GM21423 (cell line): Measurements from ENCODE around the gene NACC2.

Experiments used
- ATAC-seq: cut with Tn5 transposase; IDR thresholded peaks from one replicate; pipeline ENCODE4 v1.9.1; 2021; ENCODE audit warnings: mild to moderate bottlenecking, moderate library complexity; ENCODE audit not compliant: unreplicated experiment

Gene NACC2

DNA sequence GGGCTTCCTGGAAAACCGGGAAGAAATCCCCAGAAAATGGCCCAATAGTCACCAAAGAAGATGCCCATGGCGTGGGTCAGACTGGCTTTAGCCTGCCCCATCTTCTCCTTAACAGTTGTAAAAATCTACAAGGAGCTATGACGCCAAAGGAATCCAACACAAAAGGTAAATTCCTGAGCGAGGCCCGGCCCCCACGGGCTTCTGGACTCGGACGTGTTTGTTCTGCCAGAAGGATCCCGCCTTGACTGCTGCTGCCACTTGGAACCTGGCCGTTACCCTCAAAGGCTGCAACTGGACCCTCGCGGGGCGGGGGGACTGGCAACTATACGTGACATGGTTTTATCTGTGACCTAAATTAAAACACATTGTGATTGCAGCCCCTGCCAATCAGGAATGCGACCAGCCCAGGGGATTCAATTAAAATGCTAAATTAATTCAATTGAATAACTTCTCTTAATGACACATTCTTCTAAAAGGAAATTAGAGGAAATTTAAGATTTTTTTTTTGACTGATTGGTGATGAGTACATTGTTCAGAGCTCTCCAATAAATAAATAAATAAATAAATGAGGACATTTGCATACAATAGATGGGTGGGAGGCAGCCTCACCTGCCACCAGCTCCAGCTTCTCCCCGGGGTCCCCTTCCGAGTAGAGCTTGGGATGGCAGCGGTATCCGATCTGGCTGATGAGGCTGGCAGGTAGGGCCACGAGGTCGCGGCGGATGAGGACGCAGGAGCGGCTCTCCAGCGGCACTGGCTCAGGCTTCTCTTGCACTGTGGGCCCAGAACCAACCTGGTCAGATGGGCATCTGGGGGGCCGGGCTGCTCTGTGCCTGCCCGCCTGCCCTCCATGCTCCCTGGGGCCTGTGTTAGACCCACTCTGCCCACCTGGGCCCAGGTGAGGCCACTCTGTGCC, 79.2 kb downstream of the NACC2 start:
- ATAC-seq: no peak

DNA sequence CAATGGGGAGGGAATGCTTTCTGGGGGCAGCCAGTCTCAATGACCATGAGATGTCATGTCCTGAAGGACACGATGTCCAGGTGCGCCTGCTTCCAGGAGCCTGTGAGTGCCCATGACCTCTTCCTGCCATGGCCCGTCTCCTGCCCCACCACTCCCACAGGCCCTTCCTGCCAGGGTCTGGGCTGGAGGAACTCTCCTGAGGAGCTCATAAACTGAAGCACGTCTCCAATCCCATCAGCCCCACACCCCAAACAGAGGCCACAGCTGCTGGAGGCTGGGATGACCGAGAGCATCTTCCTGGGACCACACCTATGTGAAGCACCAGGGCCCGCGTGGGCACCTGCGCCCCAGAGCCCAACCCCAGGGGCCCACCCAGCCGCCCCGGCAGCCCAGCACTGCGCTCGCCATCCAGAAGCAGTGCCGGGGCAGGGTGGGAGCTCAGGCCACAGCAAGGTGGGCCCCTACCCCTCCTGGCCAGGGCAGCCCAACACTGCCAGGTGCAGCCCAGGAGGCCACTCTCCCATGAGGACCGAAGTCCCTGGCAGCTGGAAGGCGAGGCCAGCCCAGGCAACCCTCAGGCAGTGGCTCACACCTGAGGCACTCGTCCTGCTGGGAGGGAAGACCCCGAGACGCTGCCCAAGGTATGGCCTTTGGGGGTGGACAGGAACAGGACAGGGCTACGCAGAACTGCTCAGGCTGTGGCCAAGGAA, 80.0 kb downstream of the NACC2 start:
- ATAC-seq: no peak

DNA sequence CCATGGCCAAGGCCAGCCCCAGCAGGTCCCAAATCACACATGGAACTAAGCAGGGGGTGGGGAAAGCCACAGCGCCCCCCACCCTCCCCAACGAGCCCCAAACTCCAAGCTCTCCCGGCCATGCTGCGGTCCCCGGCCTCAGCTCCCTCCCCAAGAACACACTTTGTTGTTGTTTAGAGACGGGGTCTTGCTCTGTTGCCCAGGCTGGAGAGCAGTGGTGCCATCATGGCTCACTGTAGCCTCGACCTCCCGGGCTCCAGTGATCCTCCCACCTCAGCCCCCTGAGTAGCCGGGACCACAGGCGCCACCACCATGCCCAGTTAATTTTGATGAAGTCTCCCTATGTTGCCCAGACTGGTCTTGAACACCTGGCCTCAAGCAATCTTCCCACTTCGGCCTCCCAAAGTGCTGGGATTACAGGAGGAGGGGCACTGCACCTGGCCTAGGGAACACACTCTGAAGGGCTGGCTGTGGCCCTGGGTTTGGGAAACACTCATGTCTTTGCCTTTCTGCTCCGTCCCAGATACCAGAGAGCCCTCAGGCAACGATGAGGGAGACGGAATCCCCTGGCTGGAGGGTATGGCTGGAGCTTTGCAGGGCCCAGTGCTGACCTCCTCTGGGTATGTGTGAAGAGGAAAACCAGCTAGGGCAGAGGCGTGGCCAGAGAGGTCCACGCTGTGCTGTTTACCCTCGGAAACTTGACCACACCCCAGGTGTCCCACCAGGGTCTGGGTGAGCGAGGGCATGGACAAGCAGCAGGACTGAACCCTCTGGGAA, 80.8 kb downstream of the NACC2 start:
- ATAC-seq: no peak

DNA sequence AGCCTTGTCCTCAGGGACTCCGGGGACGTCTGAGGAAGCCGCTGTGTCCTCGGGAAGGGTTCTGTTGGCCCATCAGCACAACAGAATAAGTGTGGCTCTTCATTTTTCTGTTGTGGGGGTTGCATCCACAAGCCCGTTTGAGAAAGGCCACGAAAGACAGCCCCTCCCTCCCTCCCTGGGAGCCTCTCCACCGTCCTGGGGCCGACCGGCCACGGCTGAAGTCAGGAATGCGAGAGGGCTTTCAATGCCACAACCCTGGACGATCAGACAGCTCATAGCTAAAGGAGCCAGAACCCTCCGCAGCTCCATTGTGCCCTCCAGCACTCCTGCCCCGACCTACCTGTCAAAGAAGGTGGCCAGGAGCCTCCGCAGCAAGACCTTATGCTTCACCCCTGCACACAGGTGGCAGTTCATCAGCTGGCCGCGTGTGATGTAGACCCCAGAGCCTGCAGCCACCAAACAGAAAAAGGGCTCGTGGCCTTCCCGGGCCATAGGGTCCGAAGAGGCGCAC, 81.5 kb downstream of the NACC2 start:
- no peak for ATAC-seq

DNA sequence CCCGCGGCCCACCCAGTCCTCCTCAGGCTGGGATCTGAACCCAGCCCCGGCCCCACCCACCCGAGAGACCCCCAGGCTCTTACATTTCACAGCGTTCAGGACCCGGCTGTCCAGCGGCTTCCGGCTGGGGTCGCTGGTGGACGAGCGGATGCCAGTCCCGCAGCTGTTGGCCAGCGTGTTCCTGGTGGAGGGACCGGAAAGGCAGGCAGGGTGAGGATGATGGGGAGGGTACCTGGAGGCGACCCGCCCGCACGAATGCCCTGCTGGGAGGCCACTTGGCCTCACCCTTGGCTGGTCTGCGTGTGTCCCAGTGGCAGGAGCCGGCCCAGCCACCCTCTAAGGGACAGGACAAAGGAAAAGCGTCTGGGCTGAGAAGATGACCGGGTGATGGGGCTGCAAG, 82.0 kb downstream of the NACC2 start:
- no peak for ATAC-seq

DNA sequence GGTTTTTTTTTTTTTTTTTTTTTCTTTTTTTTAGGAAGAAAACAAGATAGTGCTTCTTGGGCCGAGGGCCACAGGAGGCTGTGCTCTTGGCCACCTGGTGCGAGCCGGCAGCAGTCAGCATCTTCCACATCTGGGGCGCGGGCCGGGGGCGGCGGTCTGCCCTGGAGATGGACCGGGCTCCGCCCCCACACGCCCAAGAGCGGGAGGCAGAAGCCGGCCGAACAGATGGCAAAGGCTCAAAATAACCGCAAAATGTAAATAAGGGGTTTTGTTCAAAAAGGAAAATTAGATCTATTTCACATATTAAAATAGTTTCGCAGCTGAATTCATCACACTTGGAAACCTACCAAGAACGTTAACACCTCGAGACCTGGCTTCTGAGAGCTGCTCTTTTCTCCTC, 82.4 kb downstream of the NACC2 start:
- ATAC-seq: no peak

DNA sequence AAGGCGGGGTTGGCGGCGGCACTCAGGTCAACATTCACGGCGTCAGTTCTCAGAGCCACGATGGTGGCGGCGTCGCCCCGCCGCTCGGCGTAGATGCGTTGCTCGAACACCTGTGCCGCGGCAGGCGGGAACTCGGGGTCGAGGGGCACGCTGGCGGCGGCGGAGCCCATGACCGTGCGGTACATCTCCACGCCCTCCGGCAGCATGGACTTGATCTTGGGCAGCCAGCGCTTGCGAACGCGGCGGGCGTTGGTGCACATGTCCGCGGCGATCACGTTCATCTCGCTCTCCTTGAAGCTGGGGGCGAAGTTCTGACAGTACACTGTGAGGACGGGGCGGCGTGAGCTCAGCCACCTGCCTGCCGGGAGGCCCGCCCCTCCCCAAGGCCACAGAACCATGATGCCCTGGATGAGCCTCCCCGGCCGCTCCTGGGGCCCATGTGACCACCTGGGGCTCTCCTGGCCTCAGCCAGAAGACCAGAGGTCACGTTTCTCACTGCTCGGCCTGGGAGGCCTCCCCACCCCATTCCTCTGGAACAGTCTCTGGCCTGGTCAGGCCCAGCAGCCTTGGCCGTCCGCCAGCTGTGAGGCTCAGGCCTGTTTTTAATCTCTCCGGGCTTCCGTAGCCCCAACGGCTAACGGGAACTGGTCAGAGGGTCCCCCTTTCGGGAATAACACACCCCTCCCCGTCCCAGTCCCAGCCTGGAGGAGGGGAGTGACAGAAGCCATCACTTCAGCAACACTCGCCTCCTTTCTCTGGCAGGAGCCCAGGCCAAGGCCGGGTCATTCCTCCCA, 83.2 kb downstream of the NACC2 start:
- ATAC-seq: no peak

DNA sequence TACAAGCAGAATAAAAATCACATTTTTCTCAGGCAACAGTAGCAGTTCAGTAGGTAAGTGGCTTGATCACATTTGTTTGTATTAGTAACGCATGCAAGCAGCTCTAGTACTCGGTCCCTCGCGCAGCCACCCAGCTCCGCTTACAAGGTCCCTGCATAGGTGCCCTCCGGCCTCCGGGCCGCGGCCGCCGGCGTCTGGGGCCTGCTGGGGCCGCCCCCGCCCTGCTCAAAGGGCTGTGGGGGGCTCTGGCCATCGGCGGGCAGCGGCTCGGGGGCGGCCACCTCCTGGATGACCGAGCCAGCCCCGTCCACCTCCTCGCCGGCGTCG, 83.8 kb downstream of the NACC2 start:
- no peak for ATAC-seq

DNA sequence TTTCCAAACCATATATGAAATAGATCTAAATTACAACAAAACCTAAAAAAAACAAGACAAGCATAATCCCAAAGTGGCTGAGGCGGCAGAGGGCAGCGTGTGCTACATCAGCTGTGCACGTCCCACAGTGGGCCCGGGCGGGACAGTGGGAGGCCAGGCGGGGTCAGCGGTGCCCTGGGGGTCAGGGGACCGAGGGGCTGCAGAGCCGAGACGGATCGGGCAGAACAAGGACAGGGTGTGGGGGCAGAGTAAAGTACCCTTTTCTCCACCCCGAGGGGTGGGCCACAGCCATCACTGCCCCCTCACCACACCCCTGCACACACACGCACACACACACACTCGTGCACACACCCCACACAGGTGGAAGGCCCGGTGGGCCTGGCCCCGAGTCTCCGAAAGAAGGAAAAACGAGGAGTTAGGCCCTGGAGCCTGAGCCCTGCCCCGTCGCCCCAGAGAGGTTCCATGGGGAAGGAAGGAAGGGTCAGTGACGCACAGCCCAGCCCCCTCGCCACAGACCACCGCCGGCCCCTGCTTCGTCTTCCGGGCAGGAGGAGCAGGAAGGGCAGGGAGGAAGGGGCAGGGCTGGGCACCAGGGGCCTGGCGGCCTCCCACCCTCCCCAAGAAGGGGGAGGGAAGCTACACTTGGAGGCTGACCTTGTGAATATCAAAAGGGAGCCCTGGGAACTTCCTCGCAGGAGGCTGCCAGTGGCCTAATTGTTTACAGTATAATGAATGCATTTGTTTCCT, 84.3 kb downstream of the NACC2 start:
- ATAC-seq: no peak

DNA sequence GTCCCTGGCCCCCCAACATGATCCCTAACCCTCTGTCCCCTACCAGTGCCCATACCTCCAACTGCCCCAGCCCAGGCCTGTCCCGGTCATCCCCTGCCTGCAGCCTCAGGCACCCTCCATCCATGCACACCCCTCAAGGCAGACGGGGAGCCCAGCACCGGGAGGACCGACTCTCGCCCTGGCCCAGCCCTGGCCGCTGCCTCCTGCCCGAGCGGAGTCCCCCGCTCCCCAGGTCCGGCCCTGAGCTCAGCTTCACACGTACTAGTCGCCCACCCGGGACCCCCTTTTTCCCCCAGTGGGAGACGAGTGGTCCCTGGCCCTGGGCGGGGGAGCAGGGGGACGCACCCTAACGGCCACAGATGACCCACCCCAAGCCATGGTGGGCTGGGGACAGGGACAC, 84.9 kb downstream of the NACC2 start:
- ATAC-seq: no peak

DNA sequence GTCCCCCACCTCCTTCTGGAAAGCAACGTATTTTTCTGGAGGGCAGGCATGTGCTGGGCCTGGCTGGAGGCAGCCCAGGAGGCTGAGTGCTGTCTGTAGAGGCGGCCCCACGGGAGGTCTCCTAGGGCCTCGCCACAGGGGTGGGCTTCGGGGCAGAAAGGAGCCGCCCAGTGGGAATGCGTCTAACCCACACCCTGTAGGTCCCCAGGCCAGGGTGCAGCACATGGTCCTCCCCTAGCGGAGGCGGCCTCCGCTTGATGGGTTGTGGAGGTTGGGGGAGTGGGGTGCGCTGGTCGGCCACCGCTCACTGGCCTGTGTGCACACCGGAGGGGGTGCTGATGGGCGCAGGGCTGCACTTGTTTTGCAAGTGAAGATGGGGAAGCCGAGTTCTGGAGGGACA, 85.6 kb downstream of the NACC2 start:
- no peak for ATAC-seq

DNA sequence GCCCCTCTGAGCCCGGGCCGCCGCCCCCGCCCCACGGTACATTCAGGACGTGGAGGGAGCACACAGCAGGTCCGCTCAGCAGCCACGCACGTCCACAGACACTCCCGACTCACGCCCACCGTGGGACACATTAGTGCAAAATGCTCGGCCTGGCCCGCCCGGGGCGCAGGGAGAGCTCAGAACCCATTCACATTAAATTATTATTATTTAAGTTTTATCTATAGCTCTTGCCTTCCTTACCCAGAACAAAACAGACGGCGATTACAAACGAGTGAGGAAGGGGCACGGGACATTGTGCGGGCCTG, 86.4 kb downstream of the NACC2 start:
- no peak for ATAC-seq

DNA sequence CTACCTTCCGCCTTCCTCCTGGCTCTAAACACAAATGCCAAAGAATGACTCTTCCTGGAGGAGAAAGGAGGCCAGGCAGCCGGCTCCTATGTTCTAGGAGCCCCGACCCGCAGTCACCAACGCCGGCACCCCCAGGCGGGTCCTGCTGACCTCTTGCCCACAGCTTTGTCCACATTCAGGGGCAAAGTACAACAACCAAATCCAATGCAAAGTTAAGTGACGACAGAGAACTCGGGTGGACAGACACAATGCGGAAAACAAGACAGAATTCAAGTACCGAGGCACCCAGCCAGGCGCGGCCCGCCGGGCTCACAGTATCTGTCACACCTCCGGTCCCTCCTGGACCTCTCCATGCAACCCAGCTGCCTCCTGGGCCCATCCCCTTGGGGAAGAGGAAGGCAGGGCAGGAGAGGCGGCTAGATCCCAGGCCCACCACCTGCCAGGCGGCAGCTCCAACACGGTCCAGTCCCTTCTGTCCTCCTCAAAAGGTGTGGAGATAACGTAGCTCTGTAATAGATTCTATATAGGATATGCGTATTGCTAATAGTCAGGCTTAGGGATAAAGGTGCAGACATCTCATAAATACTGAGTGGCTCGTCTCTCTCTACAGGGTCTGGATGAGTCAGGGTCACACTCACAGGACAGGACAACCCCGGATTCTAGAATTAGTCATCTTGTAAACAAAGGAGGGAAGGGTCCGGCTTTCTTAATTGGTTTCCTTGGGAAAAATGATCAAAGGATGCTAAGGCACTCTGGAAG, 87.0 kb downstream of the NACC2 start:
- no peak for ATAC-seq

DNA sequence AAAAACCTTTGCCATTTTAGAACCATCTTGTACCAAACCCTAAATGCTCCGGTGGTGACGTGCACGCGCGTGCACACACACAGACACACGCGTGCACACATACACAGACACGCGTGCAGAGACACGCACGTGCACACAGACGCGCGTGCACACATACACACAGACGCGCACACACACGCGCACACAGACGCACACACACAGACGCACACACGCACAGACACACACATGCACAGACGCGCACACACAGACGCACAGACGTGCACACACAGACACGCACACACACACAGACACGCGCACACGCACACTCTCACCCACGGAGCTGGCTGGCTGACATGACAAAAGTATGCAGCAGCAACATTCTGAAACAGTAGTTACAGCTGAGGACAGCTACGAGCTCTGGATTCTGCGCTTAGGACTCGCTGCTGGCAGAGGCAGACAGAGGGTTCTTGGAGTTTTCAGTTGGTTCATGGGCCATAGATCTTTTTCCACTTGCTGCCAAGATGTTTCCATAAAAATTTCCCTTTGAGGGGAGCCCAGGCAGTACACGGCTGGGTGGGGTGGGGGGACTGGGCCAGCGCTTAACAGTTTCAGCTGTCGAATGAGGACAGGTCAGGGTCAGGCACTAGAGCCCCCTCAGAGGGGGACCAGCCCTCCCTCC, 87.7 kb downstream of the NACC2 start:
- no peak for ATAC-seq

DNA sequence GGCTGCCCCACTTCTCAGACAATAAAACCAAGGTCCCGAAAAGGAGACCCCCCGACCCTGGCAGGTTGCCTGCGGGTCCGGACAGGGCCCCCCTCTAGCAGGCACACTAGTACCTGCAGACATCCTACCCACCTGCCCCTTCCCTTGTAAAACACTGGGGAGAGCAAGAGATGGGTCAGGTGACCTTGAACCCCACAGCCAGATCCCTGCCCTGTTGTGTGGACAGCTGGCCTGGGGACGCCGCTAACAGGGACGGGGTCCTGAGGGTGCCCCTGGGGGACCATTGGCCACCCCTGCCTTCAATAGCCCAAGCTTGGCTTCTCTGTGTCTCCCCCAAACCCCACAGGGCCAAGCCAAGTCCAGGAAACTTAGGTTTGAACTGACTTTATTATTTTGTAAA, 88.9 kb downstream of the NACC2 start:
- ATAC-seq: no peak

DNA sequence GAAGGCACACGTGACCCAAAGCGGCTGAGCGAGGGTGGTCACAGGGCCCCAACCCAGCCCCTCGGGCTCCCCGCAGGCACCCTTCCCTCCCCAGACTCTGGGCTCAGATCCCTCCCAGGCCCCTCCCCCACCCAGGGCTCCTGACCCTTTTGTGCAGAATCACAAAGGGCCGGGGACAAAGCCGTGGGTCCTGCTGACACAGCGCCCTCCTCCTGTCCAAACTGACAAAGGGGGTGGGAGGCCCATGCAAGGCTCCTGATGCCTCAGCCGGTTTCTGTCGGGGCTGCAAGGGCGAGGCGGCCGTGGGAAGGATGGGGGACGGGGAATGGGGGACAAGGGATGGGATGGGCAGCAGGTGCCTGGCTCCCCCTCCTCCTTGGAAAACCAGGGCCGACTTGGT, 90.4 kb downstream of the NACC2 start:
- no peak for ATAC-seq

DNA sequence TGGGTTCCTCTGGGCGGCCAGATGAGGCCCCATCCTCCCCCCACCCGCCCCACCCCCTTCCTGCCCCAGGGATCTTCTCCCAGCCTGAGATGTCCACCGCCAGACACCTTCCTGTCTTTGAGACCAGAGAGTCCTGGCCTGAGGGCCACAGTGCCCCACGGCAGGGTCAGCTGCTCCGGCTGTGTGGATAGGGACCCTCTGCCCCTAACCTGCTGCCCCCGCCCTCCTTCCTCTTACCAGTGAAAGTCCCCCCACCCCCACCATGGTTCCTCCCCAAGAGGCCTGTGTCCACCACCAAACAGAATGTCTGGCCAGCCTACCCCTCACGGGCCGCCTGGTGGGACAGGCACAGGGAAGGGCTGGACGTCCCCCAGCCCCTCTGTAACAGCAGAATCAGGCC, 90.9 kb downstream of the NACC2 start:
- no peak for ATAC-seq

DNA sequence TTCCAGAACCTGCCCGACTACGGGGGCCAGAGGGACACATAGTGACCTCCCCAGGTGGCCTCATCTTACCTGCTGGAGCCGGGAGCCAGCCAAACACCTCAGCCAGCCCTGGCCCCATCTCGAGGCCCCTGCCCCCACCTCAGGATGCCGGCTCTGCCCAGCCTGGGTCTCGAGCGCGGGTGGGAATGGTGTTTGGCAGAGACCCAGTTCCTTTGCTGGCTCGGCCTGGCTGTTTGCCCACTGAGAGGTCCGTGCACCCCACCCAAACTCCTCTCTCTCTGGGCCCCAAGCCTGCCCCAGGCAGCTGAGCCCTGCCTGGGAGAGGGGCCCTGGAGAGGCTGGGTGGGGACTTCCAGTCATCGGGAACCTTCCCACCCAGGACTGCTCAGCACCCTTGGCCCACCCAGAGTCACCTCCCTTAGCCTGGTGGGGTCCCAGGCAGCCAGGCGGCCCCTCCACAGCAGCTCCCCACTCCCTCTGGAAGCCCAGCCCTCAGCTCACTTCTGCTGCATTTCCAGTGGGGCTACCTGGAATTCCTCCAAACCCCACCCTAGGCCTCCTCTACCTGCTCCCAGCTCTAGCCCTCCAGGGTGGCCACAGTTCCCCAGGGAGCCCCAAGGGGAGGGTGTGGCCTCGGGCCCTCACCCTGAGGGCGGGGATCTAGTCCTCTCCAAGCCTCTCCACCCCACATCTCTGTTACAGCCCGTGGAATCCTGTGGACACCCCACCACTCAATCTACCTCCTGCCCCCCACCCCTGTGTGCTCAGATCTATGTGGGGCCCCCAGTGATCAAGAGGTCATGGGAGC, 91.5 kb downstream of the NACC2 start:
- ATAC-seq: no peak
